Skeletal muscle tissue (tissue), 1 donor: ENCODE data around the gene PCDHB15. TPM values are rescaled to one million over a fixed set of nuclear protein-coding genes. Genes with fewer than 3 reads are reported as not detected.

Experiments used
- total RNA-seq: library from RNA; depleted of rRNA; stranded (reverse); fragments of >200 nt; gene quantifications from one replicate; pipeline ENCODE4 v1.2.3, GENCODE V29; 2014

Gene PCDHB15
- total RNA-seq, 1 donor from 2014 or later, result 4.2 TPM

Other genes with a start within 250 kb of the PCDHB15 start
- gene PCDHB1, start 194.0 kb upstream of the PCDHB15 start, total RNA-seq, result not detected
- gene PCDHB2, start 150.8 kb upstream of the PCDHB15 start, total RNA-seq, result 2.6 TPM
- gene PCDHB3, start 144.9 kb upstream of the PCDHB15 start, total RNA-seq, result 1.6 TPM
- gene PCDHB4, start 123.6 kb upstream of the PCDHB15 start, total RNA-seq, result 1.6 TPM
- gene PCDHB5, start 110.2 kb upstream of the PCDHB15 start, total RNA-seq, result 3.1 TPM
- 0.52 TPM for gene PCDHB6, start 95.3 kb upstream of the PCDHB15 start, total RNA-seq
- 2.1 TPM for gene PCDHB7, start 72.8 kb upstream of the PCDHB15 start, total RNA-seq
- 1.6 TPM for gene PCDHB8, start 67.6 kb upstream of the PCDHB15 start, total RNA-seq
- gene PCDHB16, start 63.0 kb upstream of the PCDHB15 start, total RNA-seq, result 1.6 TPM
- 1.0 TPM for gene PCDHB9, start 58.2 kb upstream of the PCDHB15 start, total RNA-seq
- gene PCDHB10, start 53.0 kb upstream of the PCDHB15 start, total RNA-seq, result 2.6 TPM
- 4.2 TPM for gene PCDHB11, start 45.8 kb upstream of the PCDHB15 start, total RNA-seq
- gene PCDHB12, start 36.7 kb upstream of the PCDHB15 start, total RNA-seq, result 1.6 TPM
- 1.6 TPM for gene PCDHB13, start 31.5 kb upstream of the PCDHB15 start, total RNA-seq
- 4.2 TPM for gene PCDHB14, start 22.1 kb upstream of the PCDHB15 start, total RNA-seq
- gene SLC25A2, start 58.7 kb downstream of the PCDHB15 start, total RNA-seq, result 0.52 TPM
- gene TAF7, start 75.4 kb downstream of the PCDHB15 start, total RNA-seq, result 72.0 TPM
- gene PCDHGA1, start 85.1 kb downstream of the PCDHB15 start, total RNA-seq, result 0.52 TPM
- gene PCDHGA2, start 93.4 kb downstream of the PCDHB15 start, total RNA-seq, result 1.6 TPM
- 2.1 TPM for gene PCDHGA3, start 98.4 kb downstream of the PCDHB15 start, total RNA-seq
- 1.6 TPM for gene PCDHGB1, start 104.7 kb downstream of the PCDHB15 start, total RNA-seq
- gene PCDHGA4, start 109.6 kb downstream of the PCDHB15 start, total RNA-seq, result 1.0 TPM
- gene PCDHGB2, start 114.6 kb downstream of the PCDHB15 start, total RNA-seq, result 2.1 TPM
- 2.1 TPM for gene PCDHGA5, start 118.8 kb downstream of the PCDHB15 start, total RNA-seq
- gene PCDHGB3, start 124.8 kb downstream of the PCDHB15 start, total RNA-seq, result 3.1 TPM
- gene PCDHGA6, start 128.5 kb downstream of the PCDHB15 start, total RNA-seq, result 4.2 TPM
- 3.7 TPM for gene PCDHGA7, start 137.3 kb downstream of the PCDHB15 start, total RNA-seq
- 4.7 TPM for gene PCDHGB4, start 142.3 kb downstream of the PCDHB15 start, total RNA-seq
- 3.7 TPM for gene PCDHGA8, start 147.2 kb downstream of the PCDHB15 start, total RNA-seq
- gene PCDHGB5, start 152.6 kb downstream of the PCDHB15 start, total RNA-seq, result 3.7 TPM
- gene PCDHGA9, start 157.4 kb downstream of the PCDHB15 start, total RNA-seq, result 4.7 TPM
- 5.2 TPM for gene PCDHGB6, start 162.6 kb downstream of the PCDHB15 start, total RNA-seq
- 4.2 TPM for gene PCDHGA10, start 167.6 kb downstream of the PCDHB15 start, total RNA-seq
- gene PCDHGB7, start 172.3 kb downstream of the PCDHB15 start, total RNA-seq, result 7.3 TPM
- gene PCDHGA11, start 175.7 kb downstream of the PCDHB15 start, total RNA-seq, result 6.8 TPM
- gene PCDHGA12, start 185.1 kb downstream of the PCDHB15 start, total RNA-seq, result 3.1 TPM
- gene PCDHGC3, start 230.6 kb downstream of the PCDHB15 start, total RNA-seq, result 38.1 TPM
- gene PCDHGC4, start 239.6 kb downstream of the PCDHB15 start, total RNA-seq, result 3.7 TPM
- 2.1 TPM for gene PCDHGC5, start 243.7 kb downstream of the PCDHB15 start, total RNA-seq